ENCODE data around the gene NACC2.
"Not testable (repeated sequence)": the region's sequence is repeated elsewhere in the genome, so short reads cannot be mapped to it uniquely, and the experiment has no call there.

The NACC2 gene

DNA sequence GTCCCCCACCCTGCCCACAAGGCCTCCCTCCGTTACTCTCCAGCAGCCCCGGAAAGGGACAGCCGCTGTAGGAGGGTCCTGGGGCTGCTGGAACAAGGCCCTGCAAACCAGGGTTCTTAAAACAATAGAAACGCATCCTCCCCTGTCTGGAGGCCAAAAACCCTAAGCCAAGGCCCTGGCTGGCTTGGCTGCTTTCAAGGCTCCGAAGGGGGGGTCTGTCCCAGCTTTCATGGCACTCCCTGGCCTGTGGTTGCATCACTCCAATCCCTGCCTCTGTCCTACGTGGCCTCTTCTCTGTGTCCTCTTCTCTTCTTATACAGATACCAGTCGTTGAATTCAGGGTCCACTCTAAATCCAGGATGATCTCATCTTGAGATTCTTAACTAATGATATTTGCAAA lies 126.5 kb downstream of the NACC2 start:
- no peak overlapping the region for H3K4me3 ChIP-seq (ENCODE audit: low read depth, low read length)

DNA sequence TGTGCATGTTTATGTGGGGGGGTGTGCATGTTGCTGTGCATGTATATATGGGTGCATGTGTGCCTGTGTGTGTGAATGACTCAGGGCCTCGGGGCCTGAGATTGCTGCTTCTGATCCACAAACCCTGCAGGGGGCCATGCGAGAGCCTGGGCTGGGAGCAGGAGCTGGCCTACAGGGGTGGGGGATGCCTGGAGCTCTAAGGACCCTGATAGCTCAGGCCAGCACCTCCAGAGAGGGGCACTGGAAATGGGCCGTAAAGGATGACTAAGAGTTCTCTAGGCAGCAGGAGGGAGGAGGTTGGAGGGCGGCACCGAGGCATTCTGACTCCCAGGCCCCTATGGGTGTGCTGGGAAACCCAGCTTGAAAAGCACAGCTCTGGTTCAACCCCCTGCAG lies 127.0 kb downstream of the NACC2 start:
- no peak overlapping the region for H3K4me3 ChIP-seq (ENCODE audit: low read depth, low read length)

DNA sequence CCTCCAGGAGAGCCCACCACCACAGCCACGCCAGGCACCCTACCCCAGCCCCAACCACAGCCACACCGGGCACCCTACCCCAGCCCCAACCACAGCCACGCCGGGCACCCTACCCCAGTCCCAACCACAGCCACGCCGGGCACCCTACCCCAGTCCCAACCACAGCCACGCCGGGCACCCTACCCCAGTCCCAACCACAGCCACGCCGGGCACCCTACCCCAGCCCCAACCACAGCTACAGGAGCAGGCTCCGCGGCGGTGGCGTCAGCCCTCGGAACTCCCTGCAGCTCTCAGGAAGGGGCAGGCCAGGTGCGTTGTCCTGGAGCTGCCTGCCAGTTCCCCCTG lies 128.2 kb downstream of the NACC2 start:
- not testable (repeated sequence) for H3K4me3 ChIP-seq (ENCODE audit: low read depth, low read length)

DNA sequence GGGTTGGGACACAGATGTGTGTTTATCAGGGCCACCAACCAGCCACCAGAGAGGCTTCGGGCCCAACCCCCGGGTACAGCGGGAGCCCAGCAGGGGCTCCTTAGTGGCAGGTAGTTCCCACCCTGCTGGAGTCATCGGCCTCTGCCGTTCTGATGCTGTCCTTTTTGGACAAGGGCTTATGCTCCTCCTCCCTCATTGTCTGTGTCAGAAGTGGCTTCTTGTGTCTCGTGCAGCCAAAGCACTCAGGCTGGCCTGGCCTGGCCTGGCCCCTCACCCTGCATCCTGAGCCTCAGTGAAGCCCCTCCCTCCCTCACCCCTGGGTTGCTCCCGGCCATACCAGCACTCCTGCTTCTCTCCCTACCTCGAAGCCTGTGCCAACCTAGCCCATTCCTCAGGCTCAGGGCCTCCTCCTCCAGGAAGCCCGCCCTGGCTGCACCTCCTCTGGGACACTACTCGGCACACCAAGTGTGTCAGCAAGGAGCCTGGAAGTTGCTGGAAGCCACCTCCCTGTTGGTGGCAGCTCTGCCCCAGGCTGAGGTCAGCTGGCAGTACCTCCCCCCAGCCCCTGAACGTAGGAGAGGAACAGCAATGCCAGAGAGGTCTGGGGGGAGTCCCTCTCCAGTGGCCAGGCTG lies 129.8 kb downstream of the NACC2 start:
- H3K4me3 ChIP-seq (ENCODE audit: low read depth, low read length), result no peak overlapping the region

DNA sequence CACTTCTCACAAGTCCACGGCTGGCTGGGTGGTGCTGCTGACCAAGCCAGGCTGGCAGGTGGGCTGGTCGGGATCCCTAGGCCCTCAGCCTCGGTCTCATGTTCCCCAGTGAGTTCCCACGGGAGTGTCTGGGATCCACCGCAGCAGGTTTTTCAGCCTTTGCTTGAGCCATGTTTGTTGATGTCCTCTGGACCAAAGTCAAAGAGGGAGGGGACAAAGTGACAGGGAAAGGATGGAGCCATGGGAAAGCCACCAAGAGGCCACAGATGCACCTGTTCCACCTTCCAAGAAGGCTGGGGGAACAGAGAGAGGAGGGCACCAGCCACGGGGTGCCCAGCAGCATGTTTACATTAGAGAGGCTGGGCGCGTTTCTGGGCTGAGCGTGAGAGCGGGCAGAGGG lies 131.2 kb downstream of the NACC2 start:
- no peak overlapping the region for H3K4me3 ChIP-seq (ENCODE audit: low read depth, low read length)

DNA sequence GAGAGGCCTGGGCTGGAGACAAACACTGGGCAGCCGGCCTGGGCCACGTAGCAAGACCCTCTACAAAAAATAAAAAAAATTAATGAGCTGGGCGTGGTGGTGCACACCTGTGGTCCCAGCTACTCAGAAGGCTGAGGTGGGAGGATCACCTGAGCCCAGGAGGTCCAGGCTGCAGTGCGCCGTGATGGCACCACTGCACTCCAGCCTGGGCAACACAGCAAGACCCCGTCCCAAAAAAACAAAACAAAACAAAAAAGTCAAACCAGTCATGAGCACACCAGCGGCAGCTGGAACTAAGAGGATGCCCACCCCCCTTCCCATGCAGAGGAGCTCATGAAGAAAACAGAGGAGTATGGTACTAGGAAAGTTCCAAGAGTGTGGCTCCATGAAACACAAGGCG lies 131.8 kb downstream of the NACC2 start:
- H3K4me3 ChIP-seq (ENCODE audit: low read depth, low read length), result no peak overlapping the region

DNA sequence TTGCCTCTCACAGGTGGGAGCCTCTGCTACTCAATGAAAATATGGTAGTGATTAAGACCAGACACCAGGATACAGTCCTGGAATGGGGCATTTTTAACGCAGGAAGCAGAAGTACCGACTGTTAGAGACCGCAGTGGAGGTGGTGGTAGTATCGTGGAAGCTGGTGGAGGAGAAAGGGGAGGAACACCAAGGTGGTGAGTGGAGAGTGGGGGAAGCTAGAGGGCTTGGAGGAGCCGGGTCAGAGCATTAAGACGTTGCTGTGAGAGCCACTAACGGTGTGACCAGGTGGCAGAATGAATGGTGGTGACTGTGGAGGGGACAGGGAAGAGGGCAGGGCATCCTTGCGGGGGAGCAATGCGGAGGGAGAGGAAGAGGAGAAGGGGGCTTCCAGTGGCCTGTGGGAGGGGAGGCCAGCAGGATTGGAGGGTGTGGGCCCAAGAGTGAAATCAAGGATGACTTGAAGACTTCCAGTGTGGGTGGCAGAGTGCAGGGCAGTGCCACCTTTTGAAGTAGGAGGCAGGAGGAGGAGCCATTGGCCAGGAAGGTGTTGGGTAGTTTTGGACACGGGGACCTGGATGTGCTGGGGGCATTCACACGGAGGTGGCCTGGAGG lies 132.3 kb downstream of the NACC2 start:
- H3K4me3 ChIP-seq (ENCODE audit: low read depth, low read length), result no peak overlapping the region

DNA sequence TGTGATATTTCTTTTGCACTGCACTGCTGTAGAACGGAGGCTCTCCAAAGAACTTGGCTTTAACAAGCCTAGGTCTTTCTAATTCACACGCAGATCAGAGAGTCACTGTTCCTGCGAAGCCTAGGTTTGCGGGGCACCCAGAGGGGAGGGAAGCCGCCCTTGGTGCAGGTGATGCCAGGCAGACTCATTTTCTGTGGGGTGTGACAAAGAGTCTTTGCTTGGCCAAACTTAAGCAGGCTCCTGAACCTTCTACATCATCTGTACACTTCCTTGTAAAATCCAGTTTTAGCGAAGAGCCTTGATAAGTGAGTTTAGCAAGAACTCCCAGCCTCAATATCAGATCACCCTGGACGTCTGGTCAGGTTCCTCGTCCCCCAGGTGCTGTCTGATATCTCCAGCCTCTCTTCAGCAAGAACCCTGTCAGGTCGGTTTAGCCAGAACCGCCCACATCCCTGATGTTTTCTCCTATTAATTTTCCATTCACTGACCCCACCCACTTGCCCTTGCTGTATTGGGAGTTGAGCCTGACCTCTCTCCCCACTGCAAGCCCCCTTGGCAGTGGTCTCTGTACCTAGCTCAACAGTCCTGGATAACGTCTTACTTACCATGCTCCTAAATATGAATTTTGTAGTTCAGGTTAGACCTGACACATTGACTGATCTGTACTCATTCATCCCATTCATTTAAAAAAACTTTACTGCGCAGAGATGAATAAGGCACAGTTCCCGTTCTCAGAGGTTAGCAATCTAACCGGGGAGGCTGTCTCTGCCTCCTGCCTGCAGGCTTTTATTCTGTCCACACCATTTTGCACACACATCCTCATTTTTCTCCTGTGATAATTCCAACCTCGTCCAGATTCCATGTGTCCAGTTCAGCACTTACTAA lies 133.0 kb downstream of the NACC2 start:
- no peak overlapping the region for H3K4me3 ChIP-seq (ENCODE audit: low read depth, low read length)

DNA sequence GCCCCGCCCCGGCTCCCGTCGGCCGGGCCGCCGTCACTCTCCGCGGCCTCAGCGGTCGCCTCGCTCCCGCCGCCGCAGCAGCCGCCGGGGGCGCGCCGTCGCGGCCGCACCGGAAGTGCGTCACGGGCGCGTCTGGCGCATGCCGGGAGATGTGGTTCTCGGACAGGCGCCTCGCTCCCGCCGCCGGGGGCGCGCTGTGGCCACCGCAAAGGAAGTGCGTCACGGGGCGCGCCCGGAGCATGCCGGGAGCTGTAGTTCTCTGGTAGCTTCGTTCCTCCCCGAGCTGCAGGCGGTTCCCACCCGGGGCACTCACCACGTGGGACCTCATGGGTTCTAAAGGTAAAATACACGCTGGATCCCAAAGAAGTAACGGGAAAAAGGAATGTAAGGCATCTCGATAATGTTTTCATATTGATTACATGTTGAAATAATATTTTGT lies 133.8 kb downstream of the NACC2 start, which contains the start of gene UBAC1:
TSS of gene UBAC1 (minus strand) at position 97 of the 439 bp plus-strand sequence. CDS start 211 bp downstream, outside the sequence.
- peak within 1 kb of the TSS; percentile 66 for H3K4me3 ChIP-seq (ENCODE audit: low read depth, low read length)

DNA sequence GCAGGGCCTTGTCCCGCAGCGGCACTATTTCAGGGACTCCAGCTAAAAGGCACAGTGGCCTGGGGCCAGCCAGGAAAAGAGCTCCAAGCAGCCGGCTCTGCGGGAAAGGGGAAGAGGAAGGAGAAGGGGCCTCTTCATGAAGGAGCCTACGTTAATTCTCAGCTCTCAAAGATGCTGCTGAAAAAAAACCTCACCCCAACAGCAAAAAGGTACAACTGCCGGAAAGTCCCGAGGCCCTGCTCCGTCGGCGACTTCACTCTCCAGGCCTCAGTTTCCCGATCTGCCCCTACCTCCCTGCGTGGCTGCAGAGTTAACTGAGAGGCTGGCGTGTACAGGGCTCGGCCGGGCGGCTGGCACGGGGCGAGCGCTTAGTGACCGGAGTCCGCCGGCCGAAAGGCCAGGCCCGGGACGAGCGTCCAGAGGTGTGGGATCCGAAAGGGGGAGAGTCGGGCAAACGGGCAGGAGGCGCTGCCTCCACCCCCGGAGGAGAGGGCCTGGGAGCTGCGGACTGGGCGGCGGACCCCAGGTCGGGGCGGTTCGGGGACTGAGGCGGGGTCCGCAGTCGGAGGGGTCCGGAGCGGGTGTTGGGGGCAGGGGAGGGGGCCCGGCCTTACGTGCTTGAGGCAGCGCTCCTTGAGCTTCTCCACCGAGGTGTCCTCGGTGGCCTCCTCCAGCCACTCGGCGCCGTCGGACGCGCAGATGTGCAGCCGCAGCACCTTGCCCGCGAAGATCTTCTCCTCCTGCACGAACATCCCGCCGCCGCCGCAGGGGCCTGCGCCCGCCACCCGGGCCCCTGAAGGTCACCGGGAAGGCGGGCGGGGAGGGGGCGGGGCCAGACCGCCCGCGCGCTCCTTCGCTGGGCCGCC lies 134.4 kb downstream of the NACC2 start:
- H3K4me3 ChIP-seq (ENCODE audit: low read depth, low read length), result peak overlapping the region; percentile 66

DNA sequence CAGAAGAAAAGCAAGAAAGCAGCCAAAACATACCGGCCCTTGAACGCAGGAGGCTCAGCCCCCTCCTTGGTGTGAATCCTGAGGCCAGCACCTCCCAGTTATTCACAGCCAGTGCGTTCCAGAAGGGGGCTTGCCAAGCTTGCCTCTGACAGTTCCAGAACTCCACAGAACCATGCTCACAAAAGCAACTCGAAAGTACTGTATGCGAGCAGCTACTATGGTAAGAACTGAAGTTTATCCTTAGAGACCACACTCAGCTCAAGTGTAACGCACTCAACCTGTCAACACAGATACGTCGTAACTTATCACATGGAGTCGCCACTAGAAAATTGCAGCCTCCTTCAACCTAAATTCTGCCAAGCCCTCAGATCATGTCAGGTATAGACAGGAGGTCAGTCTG lies 135.3 kb downstream of the NACC2 start:
- no peak overlapping the region for H3K4me3 ChIP-seq (ENCODE audit: low read depth, low read length)

DNA sequence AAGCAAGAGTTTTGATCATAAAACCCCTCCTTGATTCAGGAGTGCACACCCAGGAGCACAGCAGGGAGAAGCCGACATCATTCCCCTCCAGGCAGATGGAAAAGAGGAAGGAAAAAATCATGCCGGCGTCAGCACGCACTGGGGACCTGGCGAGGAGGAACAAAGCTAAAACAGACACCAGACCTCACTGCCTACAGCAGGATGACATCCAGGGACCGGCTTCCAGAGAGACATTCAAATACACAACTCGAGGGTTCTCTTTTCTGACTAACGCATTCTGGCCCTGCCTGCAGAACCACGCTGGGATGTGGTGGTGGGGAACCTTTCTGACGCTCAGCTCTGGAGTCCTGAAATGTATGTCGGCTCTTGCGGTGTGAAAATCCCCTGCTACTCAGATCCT lies 136.6 kb downstream of the NACC2 start:
- H3K4me3 ChIP-seq (ENCODE audit: low read depth, low read length), result no peak overlapping the region

DNA sequence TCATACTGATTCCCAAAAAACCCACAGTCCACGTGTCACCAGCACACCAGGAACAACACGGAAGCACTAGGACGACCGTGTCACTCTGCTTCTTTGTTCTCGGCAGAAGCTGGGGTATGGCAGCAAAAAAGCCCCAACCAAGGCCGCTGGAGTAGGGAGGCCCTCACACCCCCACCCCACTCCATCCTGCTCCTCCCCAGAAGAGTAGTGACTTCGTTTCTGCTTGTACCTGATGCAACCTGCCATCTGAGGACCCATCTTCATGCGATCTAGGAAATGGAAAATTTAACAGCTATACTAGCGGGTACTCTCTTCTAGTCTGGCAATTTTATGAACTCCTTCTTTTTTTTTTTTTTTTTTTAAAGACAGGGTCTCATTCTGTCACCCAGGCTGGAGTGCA lies 137.7 kb downstream of the NACC2 start:
- H3K4me3 ChIP-seq (ENCODE audit: low read depth, low read length), result no peak overlapping the region

DNA sequence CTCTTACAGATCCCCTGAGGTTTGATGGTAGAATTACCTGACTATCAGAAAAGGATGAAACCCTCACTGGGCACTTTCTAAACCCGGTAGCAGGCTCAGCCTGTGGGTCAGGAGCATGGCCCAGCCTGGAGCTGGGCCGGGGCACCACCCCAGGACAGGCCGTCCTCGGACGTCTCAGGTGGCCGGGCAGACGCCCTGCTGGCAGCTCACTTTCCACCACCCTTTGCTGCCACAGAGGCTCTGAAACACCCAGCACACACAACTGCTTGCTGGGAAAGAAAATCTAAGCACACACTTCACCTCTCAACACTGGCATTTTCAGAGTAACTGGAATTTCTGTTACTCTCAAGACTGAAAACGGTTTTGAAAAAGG lies 138.3 kb downstream of the NACC2 start:
- H3K4me3 ChIP-seq (ENCODE audit: low read depth, low read length), result no peak overlapping the region

Data from iPS-11a (cell line).